ENCODE measurements around the gene ZNF148. TPM values are rescaled to one million over a fixed set of nuclear protein-coding genes. Genes with fewer than 3 reads are reported as not detected.

Gene ZNF148
- total RNA-seq, 1 experiment from 2014 or later, result 19.7 TPM

DNA sequence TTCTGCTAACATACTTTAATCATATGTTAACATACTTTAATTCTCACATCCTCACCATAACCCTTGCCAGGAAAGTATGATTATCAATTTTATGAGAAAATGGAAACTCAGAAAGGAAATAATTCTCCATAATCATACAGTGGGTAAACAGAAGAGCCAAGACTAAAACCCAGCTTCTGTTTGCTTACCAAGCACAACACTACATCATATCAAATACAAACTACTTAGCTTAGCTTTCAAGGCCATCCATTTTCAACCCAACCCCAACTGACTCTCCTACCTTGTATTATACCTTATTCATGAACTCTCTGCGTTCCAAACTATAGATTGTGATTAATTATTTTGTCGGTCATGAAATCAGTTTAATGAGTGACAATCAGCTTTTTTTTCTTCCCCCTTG lies 9.0 kb downstream of the ZNF148 start (continued):
- TF ChIP-seq ZNF263 (CRISPR knock-in tag; IDR thresholded peaks at IDR 0.05; ENCODE audit: low read depth), result no peak
- TF ChIP-seq ZNF138 (CRISPR knock-in tag; conservative IDR thresholded peaks at IDR 0.05), result no peak
- TF ChIP-seq, protein P1, sequence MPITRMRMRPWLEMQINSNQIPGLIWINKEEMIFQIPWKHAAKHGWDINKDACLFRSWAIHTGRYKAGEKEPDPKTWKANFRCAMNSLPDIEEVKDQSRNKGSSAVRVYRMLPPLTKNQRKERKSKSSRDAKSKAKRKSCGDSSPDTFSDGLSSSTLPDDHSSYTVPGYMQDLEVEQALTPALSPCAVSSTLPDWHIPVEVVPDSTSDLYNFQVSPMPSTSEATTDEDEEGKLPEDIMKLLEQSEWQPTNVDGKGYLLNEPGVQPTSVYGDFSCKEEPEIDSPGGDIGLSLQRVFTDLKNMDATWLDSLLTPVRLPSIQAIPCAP (CRISPR knock-in tag; IDR thresholded peaks at IDR 0.05), result no peak

DNA sequence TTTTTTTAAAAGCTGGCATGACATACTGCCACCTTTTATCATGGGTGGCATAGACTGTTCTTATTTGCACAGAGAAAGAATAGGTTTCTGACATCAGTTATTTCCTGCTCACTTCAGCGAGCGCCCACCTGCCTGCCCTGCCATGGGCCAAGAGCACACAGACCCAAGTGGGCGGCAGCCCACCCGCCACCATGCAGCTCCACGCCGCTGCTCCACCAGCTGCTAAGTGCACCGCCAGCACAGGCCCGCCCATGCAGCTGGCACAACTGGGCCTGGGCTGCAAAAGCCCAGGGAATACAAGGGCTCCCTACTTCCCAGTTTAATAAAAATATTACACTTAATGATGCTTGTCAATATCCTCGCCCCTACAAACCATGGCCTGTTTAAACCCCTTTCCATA lies 15.4 kb downstream of the ZNF148 start:
- H3K27me3 Mint-ChIP-seq (ENCODE audit: low read depth), result no peaks in the 10 kb centered on the region
- peaks cover 13% of the 10 kb centered on the region for H3K4me1 Mint-ChIP-seq
- DNase-seq (ENCODE audit: low spot score) (no peak), ATAC-seq (no peak)
- CTCF ChIA-PET, result interaction anchor here (0.6 kb wide), 1 partner anchor 19 kb away, joined by 4 read pairs; no protein-coding TSS in a partner anchor
- no peaks in the 10 kb centered on the region for H3K36me3 Mint-ChIP-seq
- POLR2A ChIA-PET, result no interaction called here
- no peak overlapping the region for H3K4me3 Mint-ChIP-seq
- TF ChIP-seq ZNF416 (CRISPR knock-in tag; IDR thresholded peaks at IDR 0.05) (no peak), ETV6 (CRISPR knock-in tag; IDR thresholded peaks at IDR 0.05) (no peak), SMAD4 (CRISPR knock-in tag; IDR thresholded peaks at IDR 0.05) (no peak), CREB1 (CRISPR knock-in tag; IDR thresholded peaks at IDR 0.05) (no peak), CBFB (CRISPR knock-in tag; IDR thresholded peaks at IDR 0.05; ENCODE audit: low read depth) (no peak), TCF7 (CRISPR knock-in tag; IDR thresholded peaks at IDR 0.05; ENCODE audit: low read depth) (no peak)
- TF ChIP-seq, protein P2, sequence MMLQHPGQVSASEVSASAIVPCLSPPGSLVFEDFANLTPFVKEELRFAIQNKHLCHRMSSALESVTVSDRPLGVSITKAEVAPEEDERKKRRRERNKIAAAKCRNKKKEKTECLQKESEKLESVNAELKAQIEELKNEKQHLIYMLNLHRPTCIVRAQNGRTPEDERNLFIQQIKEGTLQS (CRISPR knock-in tag; conservative IDR thresholded peaks at IDR 0.05), result no peak
- TF ChIP-seq, protein P3, sequence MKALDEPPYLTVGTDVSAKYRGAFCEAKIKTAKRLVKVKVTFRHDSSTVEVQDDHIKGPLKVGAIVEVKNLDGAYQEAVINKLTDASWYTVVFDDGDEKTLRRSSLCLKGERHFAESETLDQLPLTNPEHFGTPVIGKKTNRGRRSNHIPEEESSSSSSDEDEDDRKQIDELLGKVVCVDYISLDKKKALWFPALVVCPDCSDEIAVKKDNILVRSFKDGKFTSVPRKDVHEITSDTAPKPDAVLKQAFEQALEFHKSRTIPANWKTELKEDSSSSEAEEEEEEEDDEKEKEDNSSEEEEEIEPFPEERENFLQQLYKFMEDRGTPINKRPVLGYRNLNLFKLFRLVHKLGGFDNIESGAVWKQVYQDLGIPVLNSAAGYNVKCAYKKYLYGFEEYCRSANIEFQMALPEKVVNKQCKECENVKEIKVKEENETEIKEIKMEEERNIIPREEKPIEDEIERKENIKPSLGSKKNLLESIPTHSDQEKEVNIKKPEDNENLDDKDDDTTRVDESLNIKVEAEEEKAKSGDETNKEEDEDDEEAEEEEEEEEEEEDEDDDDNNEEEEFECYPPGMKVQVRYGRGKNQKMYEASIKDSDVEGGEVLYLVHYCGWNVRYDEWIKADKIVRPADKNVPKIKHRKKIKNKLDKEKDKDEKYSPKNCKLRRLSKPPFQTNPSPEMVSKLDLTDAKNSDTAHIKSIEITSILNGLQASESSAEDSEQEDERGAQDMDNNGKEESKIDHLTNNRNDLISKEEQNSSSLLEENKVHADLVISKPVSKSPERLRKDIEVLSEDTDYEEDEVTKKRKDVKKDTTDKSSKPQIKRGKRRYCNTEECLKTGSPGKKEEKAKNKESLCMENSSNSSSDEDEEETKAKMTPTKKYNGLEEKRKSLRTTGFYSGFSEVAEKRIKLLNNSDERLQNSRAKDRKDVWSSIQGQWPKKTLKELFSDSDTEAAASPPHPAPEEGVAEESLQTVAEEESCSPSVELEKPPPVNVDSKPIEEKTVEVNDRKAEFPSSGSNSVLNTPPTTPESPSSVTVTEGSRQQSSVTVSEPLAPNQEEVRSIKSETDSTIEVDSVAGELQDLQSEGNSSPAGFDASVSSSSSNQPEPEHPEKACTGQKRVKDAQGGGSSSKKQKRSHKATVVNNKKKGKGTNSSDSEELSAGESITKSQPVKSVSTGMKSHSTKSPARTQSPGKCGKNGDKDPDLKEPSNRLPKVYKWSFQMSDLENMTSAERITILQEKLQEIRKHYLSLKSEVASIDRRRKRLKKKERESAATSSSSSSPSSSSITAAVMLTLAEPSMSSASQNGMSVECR (CRISPR knock-in tag; IDR thresholded peaks at IDR 0.05; ENCODE audit: borderline replicate concordance), result no peak
- TF ChIP-seq, protein P4, sequence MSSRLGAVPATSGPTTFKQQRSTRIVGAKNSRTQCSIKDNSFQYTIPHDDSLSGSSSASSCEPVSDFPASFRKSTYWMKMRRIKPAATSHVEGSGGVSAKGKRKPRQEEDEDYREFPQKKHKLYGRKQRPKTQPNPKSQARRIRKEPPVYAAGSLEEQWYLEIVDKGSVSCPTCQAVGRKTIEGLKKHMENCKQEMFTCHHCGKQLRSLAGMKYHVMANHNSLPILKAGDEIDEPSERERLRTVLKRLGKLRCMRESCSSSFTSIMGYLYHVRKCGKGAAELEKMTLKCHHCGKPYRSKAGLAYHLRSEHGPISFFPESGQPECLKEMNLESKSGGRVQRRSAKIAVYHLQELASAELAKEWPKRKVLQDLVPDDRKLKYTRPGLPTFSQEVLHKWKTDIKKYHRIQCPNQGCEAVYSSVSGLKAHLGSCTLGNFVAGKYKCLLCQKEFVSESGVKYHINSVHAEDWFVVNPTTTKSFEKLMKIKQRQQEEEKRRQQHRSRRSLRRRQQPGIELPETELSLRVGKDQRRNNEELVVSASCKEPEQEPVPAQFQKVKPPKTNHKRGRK (CRISPR knock-in tag; IDR thresholded peaks at IDR 0.05; ENCODE audit: borderline replicate concordance), result no peak
- TF ChIP-seq, protein P5, sequence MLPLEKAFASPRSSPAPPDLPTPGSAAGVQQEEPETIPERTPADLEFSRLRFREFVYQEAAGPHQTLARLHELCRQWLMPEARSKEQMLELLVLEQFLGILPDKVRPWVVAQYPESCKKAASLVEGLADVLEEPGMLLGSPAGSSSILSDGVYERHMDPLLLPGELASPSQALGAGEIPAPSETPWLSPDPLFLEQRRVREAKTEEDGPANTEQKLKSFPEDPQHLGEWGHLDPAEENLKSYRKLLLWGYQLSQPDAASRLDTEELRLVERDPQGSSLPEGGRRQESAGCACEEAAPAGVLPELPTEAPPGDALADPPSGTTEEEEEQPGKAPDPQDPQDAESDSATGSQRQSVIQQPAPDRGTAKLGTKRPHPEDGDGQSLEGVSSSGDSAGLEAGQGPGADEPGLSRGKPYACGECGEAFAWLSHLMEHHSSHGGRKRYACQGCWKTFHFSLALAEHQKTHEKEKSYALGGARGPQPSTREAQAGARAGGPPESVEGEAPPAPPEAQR (CRISPR knock-in tag; IDR thresholded peaks at IDR 0.05), result no peak
- TF ChIP-seq, protein P6, sequence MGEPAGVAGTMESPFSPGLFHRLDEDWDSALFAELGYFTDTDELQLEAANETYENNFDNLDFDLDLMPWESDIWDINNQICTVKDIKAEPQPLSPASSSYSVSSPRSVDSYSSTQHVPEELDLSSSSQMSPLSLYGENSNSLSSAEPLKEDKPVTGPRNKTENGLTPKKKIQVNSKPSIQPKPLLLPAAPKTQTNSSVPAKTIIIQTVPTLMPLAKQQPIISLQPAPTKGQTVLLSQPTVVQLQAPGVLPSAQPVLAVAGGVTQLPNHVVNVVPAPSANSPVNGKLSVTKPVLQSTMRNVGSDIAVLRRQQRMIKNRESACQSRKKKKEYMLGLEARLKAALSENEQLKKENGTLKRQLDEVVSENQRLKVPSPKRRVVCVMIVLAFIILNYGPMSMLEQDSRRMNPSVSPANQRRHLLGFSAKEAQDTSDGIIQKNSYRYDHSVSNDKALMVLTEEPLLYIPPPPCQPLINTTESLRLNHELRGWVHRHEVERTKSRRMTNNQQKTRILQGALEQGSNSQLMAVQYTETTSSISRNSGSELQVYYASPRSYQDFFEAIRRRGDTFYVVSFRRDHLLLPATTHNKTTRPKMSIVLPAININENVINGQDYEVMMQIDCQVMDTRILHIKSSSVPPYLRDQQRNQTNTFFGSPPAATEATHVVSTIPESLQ (CRISPR knock-in tag; IDR thresholded peaks at IDR 0.05), result no peak
- no peak overlapping the region for H3K27ac Mint-ChIP-seq
- H3K9me3 Mint-ChIP-seq, result no peaks in the 10 kb centered on the region
